ENCODE results near the gene ALG9.

GRCh38 chr11:111782109-111782741, 89.2 kb downstream of the ALG9 start:
- no peak for TF ChIP-seq POLR2AphosphoS5 (IDR thresholded peaks at IDR 0.05)
- no peak for TF ChIP-seq CTCF (IDR thresholded peaks at IDR 0.05)
- no peak for TF ChIP-seq EP300 (IDR thresholded peaks at IDR 0.05)
